COLO668 (cell line): ENCODE data around the gene PDE7B.

Experiments
- DNase-seq: peaks from one replicate; lab custom pipeline; 2025; ENCODE audit not compliant: unreplicated experiment; lab: John Stamatoyannopoulos, UW

Gene PDE7B

GRCh38 chr6:135884136-135884535 is 32.6 kb downstream of the PDE7B start:
- no peak for DNase-seq

- DNase-seq, result no peak
Observed at GRCh38 chr6:135887069-135887468, 35.6 kb downstream of the PDE7B start.

DNA sequence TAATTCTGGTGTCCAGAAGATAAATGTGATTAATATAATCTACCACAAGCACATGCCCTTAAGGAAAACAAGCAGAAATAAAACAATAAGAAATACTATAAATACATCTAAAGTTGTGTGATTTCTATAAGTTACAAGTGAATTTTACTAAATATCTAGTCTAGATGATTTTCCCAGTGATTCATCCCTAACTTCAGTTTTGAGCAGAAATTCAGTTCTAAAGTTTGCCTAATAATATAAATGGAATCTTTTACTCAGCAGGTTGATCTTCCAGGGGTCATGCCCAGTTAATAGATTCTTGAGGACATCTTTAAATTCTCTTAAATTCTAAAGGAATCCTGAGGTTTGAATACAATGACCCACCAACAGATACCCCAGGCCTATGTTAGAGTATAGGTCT is 37.3 kb downstream of the PDE7B start:
- no peak for DNase-seq

- no peak for DNase-seq
Observed at GRCh38 chr6:135890876-135891275, 39.4 kb downstream of the PDE7B start.

GRCh38 chr6:135891710-135892109 is 40.2 kb downstream of the PDE7B start:
- no peak for DNase-seq

- DNase-seq, result no peak
Observed at GRCh38 chr6:135895231-135895911, 43.9 kb downstream of the PDE7B start.

DNA sequence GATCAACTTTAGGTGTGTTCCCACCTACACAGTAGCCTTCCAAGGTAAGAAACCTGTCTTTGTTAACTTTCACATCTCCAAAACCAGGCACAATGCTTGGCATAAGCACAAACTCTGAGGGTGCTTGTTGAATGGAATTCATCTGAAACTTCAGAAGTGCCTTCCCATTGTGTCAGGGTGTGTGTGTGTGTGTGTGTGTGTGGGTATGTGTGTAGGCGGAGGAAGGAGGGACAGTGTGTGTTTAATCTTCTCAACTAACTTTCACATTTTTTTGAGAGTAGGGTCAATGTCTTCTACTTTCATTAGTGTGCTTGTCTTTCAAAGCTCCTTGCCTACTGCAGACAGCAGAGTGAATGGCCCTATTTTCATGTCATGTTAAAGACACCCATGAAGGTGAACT is 45.6 kb downstream of the PDE7B start:
- DNase-seq, result no peak

GRCh38 chr6:135901774-135902524 is 50.4 kb downstream of the PDE7B start:
- DNase-seq, result no peak

DNA sequence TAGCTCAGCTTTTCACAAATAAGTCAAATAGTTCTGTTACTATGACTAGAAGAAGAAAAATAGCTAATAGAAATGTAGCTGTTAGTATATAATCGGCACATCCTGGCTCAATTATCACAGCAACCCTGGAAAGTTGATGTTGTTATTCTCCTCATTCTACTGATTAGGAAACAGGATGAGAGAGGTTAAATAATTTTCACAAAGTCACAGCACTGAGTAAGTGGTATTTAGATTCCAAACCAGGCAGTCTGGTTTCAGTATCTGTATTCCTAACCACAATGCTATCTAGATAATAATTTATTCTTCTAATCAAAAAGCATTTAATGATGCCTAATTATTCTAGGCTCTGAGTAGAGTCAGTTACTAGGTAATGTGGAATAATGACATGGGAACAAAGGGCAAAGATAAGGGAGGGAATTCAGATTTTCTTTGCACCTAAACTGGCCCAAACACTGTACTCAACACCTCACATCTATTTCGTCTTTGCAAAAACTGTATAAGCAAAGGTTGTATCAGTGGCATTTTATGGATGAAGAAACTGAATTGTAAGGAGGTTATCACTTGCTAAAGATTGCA is 51.3 kb downstream of the PDE7B start:
- DNase-seq, result no peak

- no peak for DNase-seq
Observed at GRCh38 chr6:135904666-135905065, 53.2 kb downstream of the PDE7B start.

DNA sequence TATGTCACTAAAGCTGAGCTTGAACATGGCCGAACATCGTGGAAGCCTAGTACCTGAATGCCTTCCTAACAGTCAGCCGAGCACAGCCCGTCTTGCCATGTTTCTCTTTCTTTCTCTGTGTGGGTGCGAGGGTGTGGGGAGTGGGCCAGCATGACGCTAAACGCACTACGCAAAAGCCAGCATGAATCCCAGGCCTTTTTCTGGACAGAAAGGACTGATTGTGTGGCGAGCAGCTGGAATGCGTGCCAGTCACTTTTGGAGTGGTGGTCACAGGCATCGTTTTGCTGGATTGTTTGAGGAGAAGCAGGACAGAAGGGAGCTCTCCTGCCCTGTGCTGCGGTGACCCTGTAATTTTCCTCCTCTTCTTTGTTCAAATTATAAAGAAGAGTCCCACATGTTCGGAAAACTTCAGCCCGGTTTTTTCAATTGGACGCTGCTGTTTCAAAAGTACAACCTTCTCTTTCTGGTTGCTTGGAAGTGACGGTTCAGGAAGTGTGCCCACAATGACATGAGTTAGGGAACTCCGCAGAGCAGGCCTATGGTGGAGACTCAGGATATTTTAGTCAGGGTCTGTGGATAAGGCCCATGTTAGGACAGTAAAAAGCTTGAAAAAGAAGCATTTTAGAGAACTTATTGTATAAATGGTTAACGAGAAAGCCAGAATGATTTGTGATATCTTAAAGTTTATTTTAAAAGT is 54.3 kb downstream of the PDE7B start:
- DNase-seq, result no peak

- no peak for DNase-seq
Observed at GRCh38 chr6:135906542-135906941, 55.0 kb downstream of the PDE7B start.

- DNase-seq, result no peak
Observed at GRCh38 chr6:135906972-135907465, 55.5 kb downstream of the PDE7B start.

- peak; percentile 20 for DNase-seq
Observed at GRCh38 chr6:135909737-135910387, 58.4 kb downstream of the PDE7B start.

DNA sequence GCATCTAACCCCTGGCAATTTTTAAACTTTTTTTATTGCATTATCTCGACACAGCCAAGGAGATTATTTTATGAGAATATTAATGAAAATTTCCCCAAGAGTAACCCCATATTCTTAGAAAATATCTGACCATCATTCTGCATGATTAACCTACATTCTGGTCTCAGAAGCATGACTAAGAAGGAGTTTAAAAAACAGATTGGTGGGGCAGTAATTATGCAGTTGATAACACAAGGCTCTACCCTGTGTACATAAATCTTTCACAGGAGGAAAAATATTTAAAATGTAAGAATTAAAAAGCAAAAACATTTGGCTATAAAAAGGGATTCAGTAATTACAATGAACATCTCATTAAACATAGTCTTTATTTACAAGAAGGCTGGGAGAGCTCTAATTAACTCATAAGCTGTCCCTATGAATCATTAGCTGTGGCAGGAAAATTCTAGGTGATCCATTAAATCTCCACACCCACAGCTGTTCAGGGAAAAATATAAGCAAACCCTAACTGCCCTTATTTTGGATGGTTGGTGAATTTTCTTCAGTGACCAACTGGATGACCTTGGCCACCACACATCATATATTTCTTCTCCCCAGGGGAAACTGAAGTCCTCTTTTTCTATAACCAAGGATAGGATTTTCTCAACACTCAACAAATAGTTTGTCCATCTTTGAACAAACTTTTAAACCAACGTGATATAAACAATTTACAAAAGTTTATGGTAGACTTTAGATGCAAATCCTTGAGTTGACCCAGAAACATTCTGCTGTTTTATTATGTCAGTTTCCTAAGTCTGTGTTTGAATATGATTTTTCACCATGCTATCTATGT is 59.5 kb downstream of the PDE7B start:
- DNase-seq, result no peak

DNA sequence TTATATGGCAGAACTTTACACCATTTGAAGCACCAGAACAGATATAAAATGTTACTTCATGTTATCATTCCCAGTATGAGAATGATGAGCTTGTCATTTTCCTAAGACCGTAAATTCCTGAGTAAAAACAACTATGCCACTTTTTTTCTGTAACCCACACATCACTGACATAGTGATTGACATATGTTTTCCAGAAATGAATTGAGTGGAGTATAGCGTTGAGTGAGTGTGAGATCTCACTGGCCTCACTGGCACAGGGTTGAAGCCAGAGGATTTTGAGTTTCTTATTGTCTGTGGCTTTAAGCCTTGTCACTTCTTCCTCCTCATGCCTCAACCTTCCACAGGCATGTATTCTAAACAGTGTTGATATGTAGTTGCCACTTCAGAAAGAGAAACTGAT is 62.3 kb downstream of the PDE7B start:
- no peak for DNase-seq

GRCh38 chr6:135919026-135919425 is 67.5 kb downstream of the PDE7B start:
- no peak for DNase-seq

GRCh38 chr6:135920689-135921088 is 69.2 kb downstream of the PDE7B start:
- no peak for DNase-seq

DNA sequence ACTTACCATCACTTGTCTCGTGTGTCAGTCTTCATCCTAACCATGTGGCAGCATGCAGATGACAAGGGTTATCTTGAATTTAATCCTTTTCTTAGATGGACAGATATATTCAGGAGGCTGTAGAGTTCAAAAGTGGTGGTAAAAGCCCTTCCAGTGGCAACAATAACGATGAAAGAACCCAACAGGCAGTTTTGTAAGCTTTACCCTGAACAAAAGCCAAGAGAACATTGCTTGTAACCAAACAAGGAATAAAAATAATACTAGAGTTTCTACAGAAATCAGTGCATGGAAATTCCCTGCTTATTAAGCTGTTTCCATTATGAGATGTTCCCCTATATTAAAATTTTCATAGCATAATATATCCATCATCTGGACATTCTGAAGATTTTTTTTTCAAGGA is 69.7 kb downstream of the PDE7B start:
- DNase-seq, result no peak

DNA sequence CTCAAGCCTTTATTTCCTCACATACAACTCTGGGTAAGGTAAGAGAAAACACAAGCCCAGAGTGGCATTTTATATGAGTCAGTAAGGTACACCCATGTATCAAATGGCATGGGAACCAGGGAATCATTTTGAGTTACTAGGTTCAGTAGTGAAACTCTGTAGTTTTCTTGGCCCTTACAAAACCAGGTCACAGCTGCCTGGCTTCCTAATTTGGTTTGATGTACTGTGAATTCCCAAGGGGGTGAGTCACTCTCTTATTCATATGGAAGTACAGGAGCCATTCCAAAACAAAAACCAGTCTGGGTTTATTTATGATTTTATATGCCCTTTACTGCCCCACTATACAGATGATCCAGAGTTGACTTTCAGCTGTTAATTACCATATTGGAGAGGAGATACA is 70.7 kb downstream of the PDE7B start:
- no peak for DNase-seq
